Stomach (tissue), 9 donors: Measurements from ENCODE around the gene STRA6. TPM values are rescaled to one million over a fixed set of nuclear protein-coding genes. Genes with fewer than 3 reads are reported as not detected.

Experiments
- DNase-seq, 2 donors: peaks; one replicate each; pipeline versions ENCODE4 v3.0.0 to v3.0.0-alpha.2; 2013 to 2019
- H3K27ac ChIP-seq, 5 donors: fragments of 200-600 bp in 4 of 5; sonication (generic) in 4 of 5; one replicate each; pipeline ENCODE4 v1.5.1; 2013 to 2019; ENCODE audit warnings: mild to moderate bottlenecking in 1 of 5, moderate library complexity in 1 of 5
- H3K27me3 ChIP-seq, 3 donors: fragments of 200-600 bp; sonication (generic); one replicate each; pipeline ENCODE4 v1.5.1; 2017 to 2019; ENCODE audit warnings: mixed run types in 1 of 3
- H3K36me3 ChIP-seq, 4 donors: fragments of 200-600 bp; sonication (generic); 1 replicate in 3 of 4; 2 replicates in 1 of 4; pipeline ENCODE4 v1.5.1; 2016 to 2019
- H3K4me1 ChIP-seq, 4 donors: fragments of 200-600 bp; sonication (generic); one replicate each; pipeline ENCODE4 v1.5.1; 2016 to 2019
- H3K4me3 ChIP-seq, 4 donors: fragments of 200-600 bp; sonication (generic) in 3 of 4; one replicate each; pipeline ENCODE4 v1.5.1; 2016 to 2019; ENCODE audit warnings: mild to moderate bottlenecking in 1 of 4
- H3K9me3 ChIP-seq, 4 donors: fragments of 200-600 bp; sonication (generic); one replicate each; pipeline ENCODE4 v1.5.1; 2016 to 2019
- EP300 ChIP-seq: sonication (generic); formaldehyde crosslinking; IDR thresholded peaks from one replicate; pipeline ENCODE4 v1.6.1; 2017; ENCODE audit warnings: antibody characterized with exemption
- POLR2A ChIP-seq, 4 donors: fragments of 450-650 bp; IDR thresholded peaks; one replicate each; pipeline ENCODE4 v1.6.1; 2016; ENCODE audit warnings: antibody characterized with exemption in 4 of 4, control low read depth in 2 of 4, mild to moderate bottlenecking in 1 of 4, moderate library complexity in 1 of 4
- POLR2AphosphoS5 ChIP-seq, 3 donors: sonication (generic); formaldehyde crosslinking; IDR thresholded peaks; one replicate each; pipeline ENCODE4 v1.6.1; 2016; ENCODE audit warnings: antibody characterized with exemption in 3 of 3
- WGBS, 5 donors: extraction: QIAGEN DNeasy Blood & Tissue Kit in 3 of 5; methylation state at CpG; one replicate each; pipeline versions ENCODE4 v1.1.5 to v1.1.7; 2013 to 2018; 5-methylcytosine and 5-hydroxymethylcytosine counted together
- intact Hi-C: fragments of 100-400 bp; cut with DNase I; formaldehyde crosslinking; loops from one replicate; pipeline ENCODE4 v1.15.1; 2023; ENCODE audit warnings: low total_unique reads
- polyA plus RNA-seq, 3 donors: library from polyadenylated mRNA; stranded (reverse); fragments of 200-250 nt; gene quantifications; one replicate each; pipeline ENCODE4 v1.2.3, GENCODE V29; 2013
- total RNA-seq, 5 donors: library from RNA; depleted of rRNA; stranded (reverse); fragments of >200 nt; gene quantifications; one replicate each; pipeline versions ENCODE4 v1.1.0 to v1.2.3, GENCODE V29; 2014 to 2016
- TF ChIP-seq, protein P1 (sequence below), 7 experiments: fragments of 450-650 bp in 4 of 7; fragments of 200-600 bp in 3 of 7; sonication (generic) in 3 of 7; IDR thresholded peaks; one replicate each; pipeline ENCODE4 v1.5.1; 2016 to 2019; ENCODE audit warnings: antibody characterized with exemption in 7 of 7, control low read depth in 2 of 7, mild to moderate bottlenecking in 1 of 7
- donor health status: healthy with polysubstance abuse.
- donor health status: Bipolar disorder and iron deficiency.
- donor health status: healthy.

Gene STRA6
- total and polyA plus RNA-seq, 8 donors, result 0.95 to 1.5 TPM; not detected in 6

DNA sequence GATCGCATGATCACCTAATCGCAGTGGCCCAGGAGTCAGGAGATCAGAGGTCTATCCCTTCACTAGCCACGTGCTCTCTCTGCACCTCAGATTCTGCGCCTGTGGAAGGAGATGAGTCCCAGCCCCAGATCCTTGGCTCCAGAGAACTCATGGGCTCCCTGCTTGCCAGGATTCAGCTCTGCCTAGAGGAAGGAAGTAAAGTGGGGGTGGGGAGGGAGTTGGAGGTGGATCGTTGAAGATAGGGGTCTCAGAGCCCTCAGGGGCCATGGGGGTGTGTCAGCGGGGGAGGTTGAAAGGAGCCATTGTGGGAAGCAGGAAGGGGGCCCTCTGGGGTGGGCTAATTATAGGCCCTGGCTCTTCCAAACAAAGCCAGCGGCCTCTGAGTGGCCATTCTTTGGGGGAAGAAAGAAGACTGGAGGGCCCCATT is 11.3 kb upstream of the STRA6 start:
- whole genome bisulfite sequencing, 5 donors, result 63 to 81% (median 77%) methylated on average over 7 of the region's 7 CpGs
- intact Hi-C loops, result no loop called here
- no peak overlapping the region for H3K27ac ChIP-seq
- peaks cover 0 to 17% (median 0%) of the 10 kb centered on the region in 3 donors for H3K27me3 ChIP-seq
- no peak for TF ChIP-seq EP300
- TF ChIP-seq POLR2AphosphoS5 (IDR thresholded peaks at IDR 0.05), result no peak
- no peak for TF ChIP-seq POLR2A (IDR thresholded peaks at IDR 0.05)
- TF ChIP-seq, protein P1, sequence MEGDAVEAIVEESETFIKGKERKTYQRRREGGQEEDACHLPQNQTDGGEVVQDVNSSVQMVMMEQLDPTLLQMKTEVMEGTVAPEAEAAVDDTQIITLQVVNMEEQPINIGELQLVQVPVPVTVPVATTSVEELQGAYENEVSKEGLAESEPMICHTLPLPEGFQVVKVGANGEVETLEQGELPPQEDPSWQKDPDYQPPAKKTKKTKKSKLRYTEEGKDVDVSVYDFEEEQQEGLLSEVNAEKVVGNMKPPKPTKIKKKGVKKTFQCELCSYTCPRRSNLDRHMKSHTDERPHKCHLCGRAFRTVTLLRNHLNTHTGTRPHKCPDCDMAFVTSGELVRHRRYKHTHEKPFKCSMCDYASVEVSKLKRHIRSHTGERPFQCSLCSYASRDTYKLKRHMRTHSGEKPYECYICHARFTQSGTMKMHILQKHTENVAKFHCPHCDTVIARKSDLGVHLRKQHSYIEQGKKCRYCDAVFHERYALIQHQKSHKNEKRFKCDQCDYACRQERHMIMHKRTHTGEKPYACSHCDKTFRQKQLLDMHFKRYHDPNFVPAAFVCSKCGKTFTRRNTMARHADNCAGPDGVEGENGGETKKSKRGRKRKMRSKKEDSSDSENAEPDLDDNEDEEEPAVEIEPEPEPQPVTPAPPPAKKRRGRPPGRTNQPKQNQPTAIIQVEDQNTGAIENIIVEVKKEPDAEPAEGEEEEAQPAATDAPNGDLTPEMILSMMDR (IDR thresholded peaks at IDR 0.05), result no peak
- no peaks in the 10 kb centered on the region for H3K9me3 ChIP-seq
- peaks cover 0 to 17% (median 9%) of the 10 kb centered on the region in 4 donors for H3K4me1 ChIP-seq
- DNase-seq, result peak in 1 of 2 donors; percentile 73
- H3K4me3 ChIP-seq, result no peak overlapping the region
- no peaks in the 10 kb centered on the region for H3K36me3 ChIP-seq

DNA sequence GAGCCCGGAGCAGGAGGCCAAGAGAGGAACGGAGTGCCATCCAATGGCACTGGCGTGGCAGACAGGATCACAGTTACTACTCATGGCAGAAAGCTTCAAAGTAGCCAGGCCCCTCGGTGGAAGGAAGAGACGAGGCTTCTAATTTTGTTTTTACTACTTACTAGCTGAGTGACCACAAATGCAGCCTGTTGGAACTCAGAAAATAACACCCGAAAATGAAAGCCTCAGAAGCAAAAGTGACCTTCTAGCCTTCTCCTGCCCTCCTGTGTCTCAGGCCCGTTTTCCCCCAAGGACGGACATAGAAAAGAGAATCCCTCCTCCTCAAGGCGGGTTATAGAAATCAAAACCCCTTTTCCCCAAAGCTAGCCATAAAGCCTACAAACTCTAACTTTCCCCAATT is 9.9 kb upstream of the STRA6 start:
- Histone ChIP-seq H3K27me3 (peaks cover 0 to 18% (median 0%) of the 10 kb centered on the region in 3 donors), H3K4me1 (peaks cover 0 to 17% (median 10%) of the 10 kb centered on the region in 4 donors), H3K4me3 (no peak overlapping the region), H3K27ac (no peak overlapping the region), H3K9me3 (no peaks in the 10 kb centered on the region), H3K36me3 (no peaks in the 10 kb centered on the region)
- TF ChIP-seq, protein P1 (IDR thresholded peaks at IDR 0.05), result no peak
- TF ChIP-seq POLR2A (IDR thresholded peaks at IDR 0.05) (no peak), POLR2AphosphoS5 (IDR thresholded peaks at IDR 0.05) (no peak), EP300 (no peak)
- no peak for DNase-seq
- intact Hi-C loops, result no loop called here
- WGBS, 5 donors, result 88 to 91% (median 89%) methylated on average over 9 of the region's 9 CpGs

DNA sequence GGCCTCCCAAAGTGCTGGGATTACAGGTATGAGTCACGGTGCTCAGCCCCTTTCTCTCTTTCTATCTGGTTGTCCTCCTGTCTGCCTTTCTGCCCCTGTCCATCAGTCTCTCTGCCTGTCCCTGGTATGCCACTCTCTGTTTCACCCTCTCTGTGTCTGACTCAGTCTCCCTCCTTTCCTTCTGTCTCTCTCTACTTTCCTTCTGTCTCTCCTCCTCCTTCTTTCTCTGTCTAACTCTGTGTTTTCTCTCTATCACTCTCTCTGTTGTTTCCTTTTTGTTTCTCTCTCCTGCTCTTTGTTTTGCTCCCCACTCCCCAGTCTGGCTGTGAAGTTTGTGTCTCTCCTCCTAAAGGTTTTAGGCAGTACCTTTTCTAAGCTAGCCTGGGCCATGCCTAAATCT is 9.1 kb upstream of the STRA6 start:
- Histone ChIP-seq H3K27me3 (peaks cover 0 to 18% (median 0%) of the 10 kb centered on the region in 3 donors), H3K9me3 (no peaks in the 10 kb centered on the region), H3K4me1 (peaks cover 0 to 17% (median 8%) of the 10 kb centered on the region in 4 donors), H3K27ac (no peak overlapping the region), H3K4me3 (no peak overlapping the region), H3K36me3 (no peaks in the 10 kb centered on the region)
- no peak for DNase-seq
- TF ChIP-seq POLR2AphosphoS5 (IDR thresholded peaks at IDR 0.05) (no peak), POLR2A (IDR thresholded peaks at IDR 0.05) (no peak), EP300 (no peak)
- TF ChIP-seq, protein P1 (IDR thresholded peaks at IDR 0.05), result no peak
- WGBS, 5 donors, result 92 to 100% (median 100%) methylated on average over 1 of the region's 1 CpG
- intact Hi-C loops, result no loop called here

DNA sequence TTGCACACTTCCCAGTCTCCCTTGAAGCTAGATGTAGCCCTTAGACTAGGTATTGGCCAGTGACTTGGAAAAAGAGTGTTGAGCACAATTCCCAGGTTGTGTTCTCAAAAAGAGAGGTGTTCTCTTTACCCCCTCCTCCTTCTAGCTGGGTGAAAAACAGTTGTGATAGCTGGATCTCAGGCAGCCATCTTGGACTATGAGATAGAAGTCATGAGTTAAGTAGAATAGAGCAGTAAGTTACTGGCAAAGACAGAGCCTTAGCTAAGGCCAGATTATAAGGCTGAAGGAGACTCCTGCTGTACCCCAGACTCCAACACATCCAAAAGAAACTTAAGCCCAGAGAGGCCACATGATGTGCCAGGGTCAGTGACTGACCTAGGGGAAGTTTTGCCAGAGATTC is 8.1 kb upstream of the STRA6 start:
- H3K4me1 ChIP-seq, result peaks cover 0 to 12% (median 7%) of the 10 kb centered on the region in 4 donors
- no peak for TF ChIP-seq EP300
- TF ChIP-seq, protein P1 (IDR thresholded peaks at IDR 0.05), result no peak
- TF ChIP-seq POLR2AphosphoS5 (IDR thresholded peaks at IDR 0.05), result no peak
- no peak for TF ChIP-seq POLR2A (IDR thresholded peaks at IDR 0.05)
- no peaks in the 10 kb centered on the region for H3K36me3 ChIP-seq
- intact Hi-C loops, result no loop called here
- H3K27me3 ChIP-seq, result peaks cover 0 to 18% (median 0%) of the 10 kb centered on the region in 3 donors
- no peak overlapping the region for H3K27ac ChIP-seq
- H3K4me3 ChIP-seq, result no peak overlapping the region
- DNase-seq, result no peak
- no peaks in the 10 kb centered on the region for H3K9me3 ChIP-seq
